GM19035 (cell line): ENCODE measurements around the gene MEGF6.

ENCODE experiments used
- ATAC-seq: cut with Tn5 transposase; IDR thresholded peaks from one replicate; pipeline ENCODE4 v1.9.1; 2021; ENCODE audit not compliant: unreplicated experiment

MEGF6 gene

GRCh38 chr1:3522564-3523265, 88.6 kb downstream of the MEGF6 start:
- ATAC-seq, result no peak

- ATAC-seq, result no peak
Measured at GRCh38 chr1:3522112-3522511, 89.2 kb downstream of the MEGF6 start.

- ATAC-seq, result no peak
Measured at GRCh38 chr1:3521426-3521825, 89.9 kb downstream of the MEGF6 start.

GRCh38 chr1:3520419-3521378, 90.6 kb downstream of the MEGF6 start:
- no peak for ATAC-seq

- ATAC-seq, result no peak
Measured at GRCh38 chr1:3519301-3519885, 91.9 kb downstream of the MEGF6 start.

GRCh38 chr1:3518756-3519155, 92.6 kb downstream of the MEGF6 start:
- ATAC-seq, result no peak

GRCh38 chr1:3518256-3518655, 93.1 kb downstream of the MEGF6 start:
- ATAC-seq, result no peak

GRCh38 chr1:3516911-3517675, 94.2 kb downstream of the MEGF6 start:
- no peak for ATAC-seq

- ATAC-seq, result no peak
Measured at GRCh38 chr1:3516481-3516869, 94.8 kb downstream of the MEGF6 start.

- no peak for ATAC-seq
Measured at GRCh38 chr1:3515774-3516480, 95.4 kb downstream of the MEGF6 start.

- ATAC-seq, result no peak
Measured at GRCh38 chr1:3515272-3515671, 96.0 kb downstream of the MEGF6 start.

GRCh38 chr1:3514404-3514803, 96.9 kb downstream of the MEGF6 start:
- no peak for ATAC-seq

- no peak for ATAC-seq
Measured at GRCh38 chr1:3511856-3512255, 99.5 kb downstream of the MEGF6 start.

- ATAC-seq, result no peak
Measured at GRCh38 chr1:3511306-3511705, 100.0 kb downstream of the MEGF6 start.

- no peak for ATAC-seq
Measured at GRCh38 chr1:3510956-3511250, 100.4 kb downstream of the MEGF6 start.

- ATAC-seq, result no peak
Measured at GRCh38 chr1:3510136-3510955, 101.0 kb downstream of the MEGF6 start.

- no peak for ATAC-seq
Measured at GRCh38 chr1:3509721-3510120, 101.6 kb downstream of the MEGF6 start.

- ATAC-seq, result no peak
Measured at GRCh38 chr1:3508757-3509415, 102.4 kb downstream of the MEGF6 start.

GRCh38 chr1:3507636-3508275, 103.6 kb downstream of the MEGF6 start:
- no peak for ATAC-seq
